GM23338 (cell line): ENCODE results near the gene TRAM2. TPM values are rescaled to one million over a fixed set of nuclear protein-coding genes. Genes with fewer than 3 reads are reported as not detected.

Experiments
- ATAC-seq: fragments of 200-7000 bp; cut with Tn5 transposase; 3 replicates; pipeline ENCODE4 v1.9.1; 2020
- DNase-seq: peaks from one replicate; pipeline ENCODE4 v3.0.0-alpha.2; 2015; ENCODE audit warnings: low spot score
- H2AFZ ChIP-seq: fragments of 200-600 bp; sonication (generic); 2 replicates; pipeline ENCODE4 v1.8.0; 2016; ENCODE audit warnings: antibody characterized with exemption, mild to moderate bottlenecking, moderate library complexity
- H3F3A ChIP-seq: fragments of 200-600 bp; sonication (generic); replicated peaks from 2 replicates; pipeline ENCODE4 v1.8.0; 2017; ENCODE audit warnings: antibody characterized with exemption, mixed run types, low read depth
- H3K27ac ChIP-seq: fragments of 200-600 bp; sonication (generic); 2 replicates; pipeline ENCODE4 v1.6.1; 2016; ENCODE audit warnings: low read depth
- H3K27me3 ChIP-seq: fragments of 200-600 bp; sonication (generic); 2 replicates; pipeline ENCODE4 v1.8.0; 2016; ENCODE audit warnings: mild to moderate bottlenecking, mixed run types, moderate library complexity; ENCODE audit not compliant: insufficient read depth
- H3K36me3 ChIP-seq: fragments of 200-600 bp; sonication (generic); 2 replicates; pipeline ENCODE4 v1.8.0; 2016; ENCODE audit warnings: mild to moderate bottlenecking; ENCODE audit not compliant: insufficient read depth
- H3K4me1 ChIP-seq: fragments of 200-600 bp; sonication (generic); 2 replicates; pipeline ENCODE4 v1.8.0; 2016; ENCODE audit warnings: mild to moderate bottlenecking, moderate library complexity; ENCODE audit not compliant: insufficient read depth
- H3K4me2 ChIP-seq: fragments of 200-600 bp; sonication (generic); 2 replicates; pipeline ENCODE4 v1.7.1; 2017; ENCODE audit warnings: mixed run types
- H3K4me3 ChIP-seq: fragments of 200-600 bp; sonication (generic); 2 replicates; pipeline ENCODE4 v1.6.1; 2016; ENCODE audit warnings: mixed run types
- H3K79me2 ChIP-seq: fragments of 200-600 bp; sonication (generic); replicated peaks from 2 replicates; pipeline ENCODE4 v1.8.0; 2017; ENCODE audit warnings: mild to moderate bottlenecking; ENCODE audit not compliant: insufficient read depth
- H3K9me2 ChIP-seq: fragments of 200-600 bp; sonication (generic); 2 replicates; pipeline ENCODE4 v1.8.0; 2017; ENCODE audit not compliant: insufficient read depth
- H4K20me1 ChIP-seq: fragments of 200-600 bp; sonication (generic); replicated peaks from 2 replicates; pipeline ENCODE4 v1.8.0; 2017; ENCODE audit warnings: mild to moderate bottlenecking; ENCODE audit not compliant: insufficient read depth
- H3K27ac Mint-ChIP-seq: 2 replicates; pipeline ENCODE4 v1.8.0; 2020; ENCODE audit warnings: inconsistent platforms, mild to moderate bottlenecking, moderate library complexity, mixed read lengths
- H3K27me3 Mint-ChIP-seq: 3 replicates; pipeline ENCODE4 v1.8.0; 2022; ENCODE audit warnings: low read depth, mild to moderate bottlenecking, moderate library complexity, mixed read lengths, inconsistent platforms; ENCODE audit not compliant: insufficient read depth, poor library complexity
- H3K36me3 Mint-ChIP-seq: 3 replicates; pipeline ENCODE4 v1.8.0; 2021; ENCODE audit warnings: low read depth, mild to moderate bottlenecking, inconsistent platforms, moderate library complexity, mixed read lengths
- H3K4me1 Mint-ChIP-seq: 3 replicates; pipeline ENCODE4 v1.8.0; 2020; ENCODE audit warnings: mild to moderate bottlenecking, inconsistent platforms, mixed read lengths
- H3K4me3 Mint-ChIP-seq: 3 replicates; pipeline ENCODE4 v1.8.0; 2021; ENCODE audit warnings: moderate library complexity, mild to moderate bottlenecking, inconsistent platforms, mixed read lengths
- H3K9me3 Mint-ChIP-seq: 3 replicates; pipeline ENCODE4 v1.8.0; 2020; ENCODE audit warnings: moderate library complexity, mild to moderate bottlenecking, inconsistent platforms, mixed read lengths
- EZH2 ChIP-seq: fragments of 200-600 bp; sonication (generic); IDR thresholded peaks from one replicate; pipeline ENCODE4 v1.8.0; 2017; ENCODE audit warnings: antibody characterized with exemption, mild to moderate bottlenecking, low read depth; ENCODE audit not compliant: unreplicated experiment
- EZH2phosphoT487 ChIP-seq: fragments of 200-600 bp; sonication (generic); IDR thresholded peaks from one replicate; pipeline ENCODE4 v1.8.1; 2018; ENCODE audit warnings: antibody characterized with exemption; ENCODE audit not compliant: unreplicated experiment
- JUNB ChIP-seq: IDR thresholded peaks from one replicate; pipeline ENCODE4 v1.6.1; 2016; ENCODE audit warnings: antibody characterized with exemption; ENCODE audit not compliant: unreplicated experiment
- NANOG ChIP-seq: IDR thresholded peaks from 2 replicates; pipeline ENCODE4 v1.6.1; 2016; ENCODE audit warnings: antibody characterized with exemption, borderline replicate concordance
- POLR2AphosphoS5 ChIP-seq: IDR thresholded peaks from 2 replicates; pipeline ENCODE4 v1.6.1; 2016; ENCODE audit warnings: antibody characterized with exemption, low read depth
- STAT1 ChIP-seq: IDR thresholded peaks from one replicate; pipeline ENCODE4 v1.6.1; 2016; ENCODE audit warnings: antibody characterized with exemption; ENCODE audit not compliant: unreplicated experiment
- ZNF114 ChIP-seq: fragments of 250-450 bp; sonication (Bioruptor Pico); IDR thresholded peaks from 2 replicates; pipeline ENCODE4 v1.5.0; 2020; ENCODE audit warnings: mild to moderate bottlenecking, moderate library complexity
- ZNF331 ChIP-seq: fragments of 250-450 bp; sonication (Bioruptor Pico); IDR thresholded peaks from 2 replicates; pipeline ENCODE4 v1.5.0; 2020; ENCODE audit warnings: low read depth, mild to moderate bottlenecking, moderate library complexity
- polyA plus RNA-seq: library from polyadenylated mRNA; unstranded; fragments of >200 nt; fragmentation: Nextera tagmentation; extraction: Ambion mirVana; gene quantifications from 2 replicates; pipeline ENCODE4 v1.2.1, GENCODE V29; 2016
- total RNA-seq: library from RNA; depleted of rRNA; stranded (reverse); fragments of >200 nt; shearing (Covaris generic); gene quantifications from 2 replicates; pipeline ENCODE4 v1.2.3, GENCODE V29; 2014
- TF ChIP-seq, protein P1 (sequence below): IDR thresholded peaks from 2 replicates; pipeline ENCODE4 v1.6.1; 2016; ENCODE audit warnings: antibody characterized with exemption
- TF ChIP-seq, protein P2 (sequence below): fragments of 250-450 bp; sonication (Bioruptor Pico); IDR thresholded peaks from 2 replicates; pipeline ENCODE4 v1.5.0; 2020; ENCODE audit warnings: mild to moderate bottlenecking, moderate library complexity
- TF ChIP-seq, protein P3 (sequence below): IDR thresholded peaks from one replicate; pipeline ENCODE4 v1.6.1; 2018; ENCODE audit warnings: antibody characterized with exemption; ENCODE audit not compliant: unreplicated experiment
- TF ChIP-seq, protein P4 (sequence below), 2 experiments: fragments of 200-600 bp in 1 of 2; sonication (generic) in 1 of 2; conservative IDR thresholded peaks; 2 replicates each; pipeline versions ENCODE4 v1.5.1 to v1.6.1; 2016 to 2017; ENCODE audit warnings: antibody characterized with exemption in 2 of 2, low read depth in 2 of 2, mild to moderate bottlenecking in 2 of 2, moderate library complexity in 1 of 2

TRAM2 gene
- total and polyA plus RNA-seq, 2 experiments from 2014 or later, result 4.0 to 14.0 TPM

DNA sequence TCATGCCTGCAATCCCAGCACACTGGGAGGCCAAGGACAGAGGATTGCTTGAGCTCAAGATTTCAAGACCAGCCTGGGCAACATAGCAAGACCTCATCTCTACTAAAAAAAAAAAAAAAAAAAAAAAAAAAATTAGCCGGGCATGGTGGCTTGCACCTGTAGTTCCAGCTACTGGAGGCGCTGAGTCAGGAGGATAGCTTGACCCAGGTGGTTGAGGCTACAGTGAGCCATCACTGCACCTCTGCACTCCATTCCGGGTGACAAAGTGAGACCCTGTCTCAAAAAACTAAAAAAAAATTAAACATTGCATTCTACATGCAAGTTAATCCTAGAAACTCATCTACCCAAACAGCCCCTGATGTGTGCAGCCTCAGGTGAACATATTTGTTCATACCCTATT is 7.3 kb upstream of the TRAM2 start:
- Mint-ChIP-seq H3K27ac (no peak overlapping the region), H3K36me3 (no peaks in the 10 kb centered on the region; the same call in 2 of the 3 replicates)
- DNase-seq, result no peak

More for the DNA sequence above, 7.3 kb upstream of the TRAM2 start:
- no peaks in the 10 kb centered on the region for H3K27me3 ChIP-seq
- Mint-ChIP-seq H3K4me1 (peaks cover 4% of the 10 kb centered on the region), H3K9me3 (no peaks in the 10 kb centered on the region), H3K4me3 (no peak overlapping the region), H3K27me3 (peaks cover 4% of the 10 kb centered on the region)
- ATAC-seq, result no peak
- no peak overlapping the region for H3K4me3 ChIP-seq
- no peak for TF ChIP-seq EZH2
- TF ChIP-seq EZH2phosphoT487, result no peak
- TF ChIP-seq, protein P1, sequence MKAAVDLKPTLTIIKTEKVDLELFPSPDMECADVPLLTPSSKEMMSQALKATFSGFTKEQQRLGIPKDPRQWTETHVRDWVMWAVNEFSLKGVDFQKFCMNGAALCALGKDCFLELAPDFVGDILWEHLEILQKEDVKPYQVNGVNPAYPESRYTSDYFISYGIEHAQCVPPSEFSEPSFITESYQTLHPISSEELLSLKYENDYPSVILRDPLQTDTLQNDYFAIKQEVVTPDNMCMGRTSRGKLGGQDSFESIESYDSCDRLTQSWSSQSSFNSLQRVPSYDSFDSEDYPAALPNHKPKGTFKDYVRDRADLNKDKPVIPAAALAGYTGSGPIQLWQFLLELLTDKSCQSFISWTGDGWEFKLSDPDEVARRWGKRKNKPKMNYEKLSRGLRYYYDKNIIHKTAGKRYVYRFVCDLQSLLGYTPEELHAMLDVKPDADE, result no peak
- TF ChIP-seq, protein P2, sequence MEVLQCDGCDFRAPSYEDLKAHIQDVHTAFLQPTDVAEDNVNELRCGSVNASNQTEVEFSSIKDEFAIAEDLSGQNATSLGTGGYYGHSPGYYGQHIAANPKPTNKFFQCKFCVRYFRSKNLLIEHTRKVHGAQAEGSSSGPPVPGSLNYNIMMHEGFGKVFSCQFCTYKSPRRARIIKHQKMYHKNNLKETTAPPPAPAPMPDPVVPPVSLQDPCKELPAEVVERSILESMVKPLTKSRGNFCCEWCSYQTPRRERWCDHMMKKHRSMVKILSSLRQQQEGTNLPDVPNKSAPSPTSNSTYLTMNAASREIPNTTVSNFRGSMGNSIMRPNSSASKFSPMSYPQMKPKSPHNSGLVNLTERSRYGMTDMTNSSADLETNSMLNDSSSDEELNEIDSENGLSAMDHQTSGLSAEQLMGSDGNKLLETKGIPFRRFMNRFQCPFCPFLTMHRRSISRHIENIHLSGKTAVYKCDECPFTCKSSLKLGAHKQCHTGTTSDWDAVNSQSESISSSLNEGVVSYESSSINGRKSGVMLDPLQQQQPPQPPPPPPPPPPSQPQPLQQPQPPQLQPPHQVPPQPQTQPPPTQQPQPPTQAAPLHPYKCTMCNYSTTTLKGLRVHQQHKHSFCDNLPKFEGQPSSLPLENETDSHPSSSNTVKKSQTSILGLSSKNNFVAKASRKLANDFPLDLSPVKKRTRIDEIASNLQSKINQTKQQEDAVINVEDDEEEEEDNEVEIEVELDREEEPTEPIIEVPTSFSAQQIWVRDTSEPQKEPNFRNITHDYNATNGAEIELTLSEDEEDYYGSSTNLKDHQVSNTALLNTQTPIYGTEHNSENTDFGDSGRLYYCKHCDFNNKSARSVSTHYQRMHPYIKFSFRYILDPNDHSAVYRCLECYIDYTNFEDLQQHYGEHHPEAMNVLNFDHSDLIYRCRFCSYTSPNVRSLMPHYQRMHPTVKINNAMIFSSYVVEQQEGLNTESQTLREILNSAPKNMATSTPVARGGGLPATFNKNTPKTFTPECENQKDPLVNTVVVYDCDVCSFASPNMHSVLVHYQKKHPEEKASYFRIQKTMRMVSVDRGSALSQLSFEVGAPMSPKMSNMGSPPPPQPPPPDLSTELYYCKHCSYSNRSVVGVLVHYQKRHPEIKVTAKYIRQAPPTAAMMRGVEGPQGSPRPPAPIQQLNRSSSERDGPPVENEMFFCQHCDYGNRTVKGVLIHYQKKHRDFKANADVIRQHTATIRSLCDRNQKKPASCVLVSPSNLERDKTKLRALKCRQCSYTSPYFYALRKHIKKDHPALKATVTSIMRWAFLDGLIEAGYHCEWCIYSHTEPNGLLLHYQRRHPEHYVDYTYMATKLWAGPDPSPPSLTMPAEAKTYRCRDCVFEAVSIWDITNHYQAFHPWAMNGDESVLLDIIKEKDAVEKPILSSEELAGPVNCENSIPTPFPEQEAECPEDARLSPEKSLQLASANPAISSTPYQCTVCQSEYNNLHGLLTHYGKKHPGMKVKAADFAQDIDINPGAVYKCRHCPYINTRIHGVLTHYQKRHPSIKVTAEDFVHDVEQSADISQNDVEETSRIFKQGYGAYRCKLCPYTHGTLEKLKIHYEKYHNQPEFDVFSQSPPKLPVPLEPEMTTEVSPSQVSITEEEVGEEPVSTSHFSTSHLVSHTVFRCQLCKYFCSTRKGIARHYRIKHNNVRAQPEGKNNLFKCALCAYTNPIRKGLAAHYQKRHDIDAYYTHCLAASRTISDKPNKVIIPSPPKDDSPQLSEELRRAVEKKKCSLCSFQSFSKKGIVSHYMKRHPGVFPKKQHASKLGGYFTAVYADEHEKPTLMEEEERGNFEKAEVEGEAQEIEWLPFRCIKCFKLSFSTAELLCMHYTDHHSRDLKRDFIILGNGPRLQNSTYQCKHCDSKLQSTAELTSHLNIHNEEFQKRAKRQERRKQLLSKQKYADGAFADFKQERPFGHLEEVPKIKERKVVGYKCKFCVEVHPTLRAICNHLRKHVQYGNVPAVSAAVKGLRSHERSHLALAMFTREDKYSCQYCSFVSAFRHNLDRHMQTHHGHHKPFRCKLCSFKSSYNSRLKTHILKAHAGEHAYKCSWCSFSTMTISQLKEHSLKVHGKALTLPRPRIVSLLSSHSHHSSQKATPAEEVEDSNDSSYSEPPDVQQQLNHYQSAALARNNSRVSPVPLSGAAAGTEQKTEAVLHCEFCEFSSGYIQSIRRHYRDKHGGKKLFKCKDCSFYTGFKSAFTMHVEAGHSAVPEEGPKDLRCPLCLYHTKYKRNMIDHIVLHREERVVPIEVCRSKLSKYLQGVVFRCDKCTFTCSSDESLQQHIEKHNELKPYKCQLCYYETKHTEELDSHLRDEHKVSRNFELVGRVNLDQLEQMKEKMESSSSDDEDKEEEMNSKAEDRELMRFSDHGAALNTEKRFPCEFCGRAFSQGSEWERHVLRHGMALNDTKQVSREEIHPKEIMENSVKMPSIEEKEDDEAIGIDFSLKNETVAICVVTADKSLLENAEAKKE (CRISPR knock-in tag), result no peak
- no peak for TF ChIP-seq NANOG
- TF ChIP-seq, protein P3, sequence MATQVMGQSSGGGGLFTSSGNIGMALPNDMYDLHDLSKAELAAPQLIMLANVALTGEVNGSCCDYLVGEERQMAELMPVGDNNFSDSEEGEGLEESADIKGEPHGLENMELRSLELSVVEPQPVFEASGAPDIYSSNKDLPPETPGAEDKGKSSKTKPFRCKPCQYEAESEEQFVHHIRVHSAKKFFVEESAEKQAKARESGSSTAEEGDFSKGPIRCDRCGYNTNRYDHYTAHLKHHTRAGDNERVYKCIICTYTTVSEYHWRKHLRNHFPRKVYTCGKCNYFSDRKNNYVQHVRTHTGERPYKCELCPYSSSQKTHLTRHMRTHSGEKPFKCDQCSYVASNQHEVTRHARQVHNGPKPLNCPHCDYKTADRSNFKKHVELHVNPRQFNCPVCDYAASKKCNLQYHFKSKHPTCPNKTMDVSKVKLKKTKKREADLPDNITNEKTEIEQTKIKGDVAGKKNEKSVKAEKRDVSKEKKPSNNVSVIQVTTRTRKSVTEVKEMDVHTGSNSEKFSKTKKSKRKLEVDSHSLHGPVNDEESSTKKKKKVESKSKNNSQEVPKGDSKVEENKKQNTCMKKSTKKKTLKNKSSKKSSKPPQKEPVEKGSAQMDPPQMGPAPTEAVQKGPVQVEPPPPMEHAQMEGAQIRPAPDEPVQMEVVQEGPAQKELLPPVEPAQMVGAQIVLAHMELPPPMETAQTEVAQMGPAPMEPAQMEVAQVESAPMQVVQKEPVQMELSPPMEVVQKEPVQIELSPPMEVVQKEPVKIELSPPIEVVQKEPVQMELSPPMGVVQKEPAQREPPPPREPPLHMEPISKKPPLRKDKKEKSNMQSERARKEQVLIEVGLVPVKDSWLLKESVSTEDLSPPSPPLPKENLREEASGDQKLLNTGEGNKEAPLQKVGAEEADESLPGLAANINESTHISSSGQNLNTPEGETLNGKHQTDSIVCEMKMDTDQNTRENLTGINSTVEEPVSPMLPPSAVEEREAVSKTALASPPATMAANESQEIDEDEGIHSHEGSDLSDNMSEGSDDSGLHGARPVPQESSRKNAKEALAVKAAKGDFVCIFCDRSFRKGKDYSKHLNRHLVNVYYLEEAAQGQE, result no peak
- no peak for TF ChIP-seq POLR2AphosphoS5
- no peak for TF ChIP-seq ZNF331 (CRISPR knock-in tag)
- no peak for TF ChIP-seq ZNF114 (CRISPR knock-in tag)
- no peak for TF ChIP-seq STAT1
- TF ChIP-seq, protein P4, sequence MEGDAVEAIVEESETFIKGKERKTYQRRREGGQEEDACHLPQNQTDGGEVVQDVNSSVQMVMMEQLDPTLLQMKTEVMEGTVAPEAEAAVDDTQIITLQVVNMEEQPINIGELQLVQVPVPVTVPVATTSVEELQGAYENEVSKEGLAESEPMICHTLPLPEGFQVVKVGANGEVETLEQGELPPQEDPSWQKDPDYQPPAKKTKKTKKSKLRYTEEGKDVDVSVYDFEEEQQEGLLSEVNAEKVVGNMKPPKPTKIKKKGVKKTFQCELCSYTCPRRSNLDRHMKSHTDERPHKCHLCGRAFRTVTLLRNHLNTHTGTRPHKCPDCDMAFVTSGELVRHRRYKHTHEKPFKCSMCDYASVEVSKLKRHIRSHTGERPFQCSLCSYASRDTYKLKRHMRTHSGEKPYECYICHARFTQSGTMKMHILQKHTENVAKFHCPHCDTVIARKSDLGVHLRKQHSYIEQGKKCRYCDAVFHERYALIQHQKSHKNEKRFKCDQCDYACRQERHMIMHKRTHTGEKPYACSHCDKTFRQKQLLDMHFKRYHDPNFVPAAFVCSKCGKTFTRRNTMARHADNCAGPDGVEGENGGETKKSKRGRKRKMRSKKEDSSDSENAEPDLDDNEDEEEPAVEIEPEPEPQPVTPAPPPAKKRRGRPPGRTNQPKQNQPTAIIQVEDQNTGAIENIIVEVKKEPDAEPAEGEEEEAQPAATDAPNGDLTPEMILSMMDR (conservative IDR thresholded peaks at IDR 0.05; ENCODE audit: low read depth in 2 of 2), result no peak
- no peak for TF ChIP-seq JUNB
- H3K4me2 ChIP-seq, result no peak overlapping the region
- no peaks in the 10 kb centered on the region for H3K36me3 ChIP-seq
- no peaks in the 10 kb centered on the region for H3K9me2 ChIP-seq
- no peak overlapping the region for H2AFZ ChIP-seq
- H3K27ac ChIP-seq, result no peak overlapping the region
- no peaks in the 10 kb centered on the region for H3K79me2 ChIP-seq
- no peaks in the 10 kb centered on the region; the same call in 1 of the 2 replicates for H3K4me1 ChIP-seq
- no peaks in the 10 kb centered on the region for H4K20me1 ChIP-seq
- H3F3A ChIP-seq, result no peaks in the 10 kb centered on the region
